B cell (primary cell): ENCODE measurements around the gene MOK. TPM values are rescaled to one million over a fixed set of nuclear protein-coding genes. Genes with fewer than 3 reads are reported as not detected.

ENCODE experiments used
- ATAC-seq: fragments of 200-7000 bp; cut with Tn5 transposase; one replicate; pipeline ENCODE4 v1.10.0; 2021; ENCODE audit warnings: low read depth, mild to moderate bottlenecking, moderate number of reproducible peaks, moderate library complexity
- CTCF ChIA-PET: fragments of 350-600 bp; sonication (Branson Sonifier 250); formaldehyde crosslinking; loops from one replicate; lab custom pipeline; 2021; ENCODE audit warnings: antibody characterized with exemption, inconsistent platforms; lab: Charles Lee
- POLR2A ChIA-PET: fragments of 350-600 bp; sonication (Branson Sonifier 250); formaldehyde crosslinking; loops from one replicate; lab custom pipeline; 2021; ENCODE audit warnings: antibody characterized with exemption; lab: Charles Lee
- DNase-seq: peaks from one replicate; pipeline ENCODE4 v3.0.0; 2013
- H2AFZ ChIP-seq: 2 replicates; pipeline ENCODE4 v1.6.1; 2012; ENCODE audit warnings: mild to moderate bottlenecking, low read depth, low read length; ENCODE audit not compliant: insufficient read depth, poor library complexity, severe bottlenecking
- H3K27ac ChIP-seq, 2 donors: 1 replicate in 1 of 2; 2 replicates in 1 of 2; pipeline ENCODE4 v1.5.1; 2012 to 2013; ENCODE audit warnings: low read length in 2 of 2, mild to moderate bottlenecking in 2 of 2, moderate library complexity in 1 of 2
- H3K27me3 ChIP-seq, 4 experiments: fragments of 200-600 bp in 1 of 4; sonication (generic) in 1 of 4; replicated peaks in 1 of 4; 1 replicate in 2 of 4; 2 replicates in 2 of 4; pipeline versions ENCODE4 v1.6.1 to v1.7.0; 2013 to 2016; ENCODE audit warnings: low read length in 3 of 4, mild to moderate bottlenecking in 2 of 4, mixed read lengths in 1 of 4, moderate library complexity in 1 of 4; ENCODE audit not compliant: insufficient read depth in 4 of 4, control insufficient read depth in 3 of 4; ENCODE audit errors: control extremely low read depth in 1 of 4
- H3K36me3 ChIP-seq, 2 experiments: replicated peaks in 1 of 2; 1 replicate in 1 of 2; 2 replicates in 1 of 2; pipeline versions ENCODE4 v1.6.1 to v1.7.1; 2013; ENCODE audit warnings: low read length in 1 of 2; ENCODE audit not compliant: insufficient read depth in 2 of 2, control insufficient read depth in 1 of 2; ENCODE audit errors: control extremely low read depth in 1 of 2, extremely low read depth in 1 of 2
- H3K4me1 ChIP-seq, 2 donors: fragments of 200-600 bp in 1 of 2; sonication (generic) in 1 of 2; 1 replicate in 1 of 2; 2 replicates in 1 of 2; pipeline versions ENCODE4 v1.5.1 to v1.6.1; 2013 to 2017; ENCODE audit warnings: low read length in 2 of 2; ENCODE audit not compliant: control insufficient read depth in 2 of 2, insufficient read depth in 2 of 2
- H3K4me2 ChIP-seq: replicated peaks from 2 replicates; pipeline ENCODE3; 2012; ENCODE audit warnings: mild to moderate bottlenecking, low read depth, low read length; ENCODE audit not compliant: poor library complexity, severe bottlenecking
- H3K4me3 ChIP-seq, 5 experiments: fragments of 200-600 bp in 1 of 5; sonication (generic) in 1 of 5; 1 replicate in 3 of 5; 2 replicates in 2 of 5; pipeline versions ENCODE4 v1.5.1 to v1.7.0; 2011 to 2016; ENCODE audit warnings: low read length in 4 of 5, mild to moderate bottlenecking in 4 of 5, low read depth in 2 of 5, control low read depth in 1 of 5, moderate library complexity in 1 of 5; ENCODE audit not compliant: insufficient read depth in 1 of 5; ENCODE audit errors: control extremely low read depth in 1 of 5, extremely low read depth in 1 of 5
- H3K79me2 ChIP-seq: fragments of 200-600 bp; sonication (generic); one replicate; pipeline ENCODE4 v1.6.0; 2016; ENCODE audit warnings: low read length; ENCODE audit not compliant: control insufficient read depth, insufficient read depth
- H3K9ac ChIP-seq: fragments of 200-600 bp; sonication (generic); 2 replicates; pipeline ENCODE4 v1.6.1; 2017; ENCODE audit warnings: mild to moderate bottlenecking, low read length, moderate library complexity
- H3K9me3 ChIP-seq, 3 donors: one replicate each; pipeline versions ENCODE4 v1.6.1 to v1.7.1; 2013; ENCODE audit warnings: low read length in 2 of 3; ENCODE audit not compliant: control insufficient read depth in 2 of 3, insufficient read depth in 1 of 3; ENCODE audit errors: control extremely low read depth in 1 of 3
- H4K20me1 ChIP-seq: 2 replicates; pipeline ENCODE4 v1.6.0; 2012; ENCODE audit warnings: mild to moderate bottlenecking, low read length; ENCODE audit not compliant: insufficient read depth, control insufficient read depth, poor library complexity, severe bottlenecking
- H3K27ac Mint-ChIP-seq: one replicate; pipeline ENCODE4 v1.8.0; 2021; ENCODE audit warnings: mixed read lengths
- H3K27me3 Mint-ChIP-seq: one replicate; pipeline ENCODE4 v1.8.0; 2021; ENCODE audit warnings: mixed read lengths
- H3K4me1 Mint-ChIP-seq: one replicate; pipeline ENCODE4 v1.8.0; 2021; ENCODE audit warnings: mixed read lengths
- H3K4me3 Mint-ChIP-seq: one replicate; pipeline ENCODE4 v1.8.0; 2021; ENCODE audit warnings: mixed read lengths
- H3K9me3 Mint-ChIP-seq: one replicate; pipeline ENCODE4 v1.8.0; 2022; ENCODE audit warnings: mixed read lengths; ENCODE audit not compliant: insufficient read depth
- CTCF ChIP-seq: fragments of 200-600 bp; IDR thresholded peaks from one replicate; pipeline ENCODE4 v1.8.0; 2022; ENCODE audit warnings: antibody characterized with exemption, mild to moderate bottlenecking
- EZH2 ChIP-seq: IDR thresholded peaks from 2 replicates; pipeline ENCODE4 v1.6.1; 2012; ENCODE audit warnings: borderline replicate concordance, low read depth, mild to moderate bottlenecking, moderate library complexity, low read length; ENCODE audit not compliant: insufficient read depth, poor library complexity, severe bottlenecking
- WGBS: methylation state at CpG from one replicate; pipeline ENCODE4 v1.1.5; 2013; ENCODE audit warnings: missing lambda C conversion rate; ENCODE audit not compliant: insufficient coverage; 5-methylcytosine and 5-hydroxymethylcytosine counted together
- intact Hi-C: fragments of 100-400 bp; cut with micrococcal nuclease; formaldehyde crosslinking; loops from one replicate; pipeline ENCODE4 v1.10.0; 2022
- polyA plus RNA-seq: library from polyadenylated mRNA; depleted of rRNA; stranded (reverse); fragments of >200 nt; gene quantifications from 2 replicates; pipeline ENCODE4 v1.2.3, GENCODE V29; 2012
- total RNA-seq, 2 donors: library from RNA; stranded (reverse); fragments of 120-200 nt in 1 of 2; gene quantifications; 1 replicate in 1 of 2; 2 replicates in 1 of 2; pipeline versions ENCODE4 v1.2.3 to v1.2.4, GENCODE V29; 2013 to 2022

MOK gene
- total and polyA plus RNA-seq, 2 donors (not counting 1 experiment from before 2014, with no cell fraction given) = 1.2 to 3.0 TPM

GRCh38 chr14:102206918-102207317 lies 98.0 kb downstream of the MOK start:
- whole genome bisulfite sequencing = 97% methylated on average over 7 of the region's 8 CpGs
- Mint-ChIP-seq H3K27me3 (no peaks in the 10 kb centered on the region), H3K4me1 (peaks cover 5% of the 10 kb centered on the region), H3K4me3 (no peak overlapping the region), H3K27ac (no peak overlapping the region), H3K9me3 (no peaks in the 10 kb centered on the region)
- intact Hi-C loops = no loop called here
- H3K36me3 ChIP-seq = peaks cover 0 to 67% of the 10 kb centered on the region in 2 experiments
- DNase-seq (no peak), ATAC-seq (no peak)
- H3K4me3 ChIP-seq = no peak overlapping the region
- no peaks in the 10 kb centered on the region for H3K27me3 ChIP-seq
- H3K9me3 ChIP-seq = no peaks in the 10 kb centered on the region
- ChIA-PET CTCF (no interaction called here), POLR2A (no interaction called here)
- H3K9ac ChIP-seq = no peak overlapping the region
- H3K27ac ChIP-seq = no peak overlapping the region
- H3K4me2 ChIP-seq = no peak overlapping the region
- H3K4me1 ChIP-seq = peaks cover 0 to 7% of the 10 kb centered on the region in 2 donors
- no peak for TF ChIP-seq CTCF
- TF ChIP-seq EZH2 = no peak
- H3K79me2 ChIP-seq = peaks cover 33% of the 10 kb centered on the region
- no peak overlapping the region for H2AFZ ChIP-seq
- H4K20me1 ChIP-seq = peaks cover 74% of the 10 kb centered on the region

- no peak for TF ChIP-seq CTCF
- intact Hi-C loops = no loop called here
- DNase-seq = no peak
- peaks cover 16% of the 10 kb centered on the region for H3K4me1 Mint-ChIP-seq
- no peaks in the 10 kb centered on the region for H3K9me3 ChIP-seq
- no peak overlapping the region for H3K9ac ChIP-seq
- H3K9me3 Mint-ChIP-seq = no peaks in the 10 kb centered on the region
- no peaks in the 10 kb centered on the region for H3K27me3 Mint-ChIP-seq
- H3K4me3 Mint-ChIP-seq = no peak overlapping the region
- no peak for ATAC-seq
- CTCF ChIA-PET = no interaction called here
- no peak overlapping the region for H3K27ac ChIP-seq
- no peak overlapping the region for H3K4me3 ChIP-seq
- 90% methylated on average over 3 of the region's 5 CpGs for WGBS
- H2AFZ ChIP-seq = no peak overlapping the region
- peaks cover 0 to 60% of the 10 kb centered on the region in 2 experiments for H3K36me3 ChIP-seq
- peaks cover 47% of the 10 kb centered on the region for H3K79me2 ChIP-seq
- no peak overlapping the region for H3K4me2 ChIP-seq
- H3K27me3 ChIP-seq = no peaks in the 10 kb centered on the region
- no peak overlapping the region for H3K27ac Mint-ChIP-seq
- H3K4me1 ChIP-seq = peaks cover 0 to 10% of the 10 kb centered on the region in 2 donors
- POLR2A ChIA-PET = no interaction called here
- peaks cover 74% of the 10 kb centered on the region for H4K20me1 ChIP-seq
Measured at GRCh38 chr14:102205560-102205959, 99.4 kb downstream of the MOK start.
